Sciatic nerve (tissue), 2 donors: Measurements from ENCODE around the gene RAB39B. TPM values are rescaled to one million over a fixed set of nuclear protein-coding genes. Genes with fewer than 3 reads are reported as not detected.
"Not testable (repeated sequence)": the region's sequence is repeated elsewhere in the genome, so short reads cannot be mapped to it uniquely, and the experiment has no call there.

Experiments
- ATAC-seq: fragments of 200-7000 bp; cut with Tn5 transposase; one replicate; pipeline ENCODE4 v1.9.1; 2020; ENCODE audit warnings: mild to moderate bottlenecking, moderate library complexity
- DNase-seq: peaks from one replicate; pipeline ENCODE4 v3.0.0-alpha.2; 2020; ENCODE audit warnings: low spot score
- intact Hi-C: fragments of 100-400 bp; cut with DNase I; formaldehyde crosslinking; loops from one replicate; pipeline ENCODE4 v1.14.2; 2022
- total RNA-seq: library from RNA; stranded (reverse); fragmentation: NEBNext Ultra II Directional; extraction: Animal tissue kit (Norgen Biotek cat#: 25700); gene quantifications from one replicate; pipeline ENCODE4 v1.2.1, GENCODE V29; 2021
- donor health status: DM: no; HTN: no; CAD: no.
- donor health status: DM: no; HTN: no; CAD: no.

RAB39B gene, protein sequence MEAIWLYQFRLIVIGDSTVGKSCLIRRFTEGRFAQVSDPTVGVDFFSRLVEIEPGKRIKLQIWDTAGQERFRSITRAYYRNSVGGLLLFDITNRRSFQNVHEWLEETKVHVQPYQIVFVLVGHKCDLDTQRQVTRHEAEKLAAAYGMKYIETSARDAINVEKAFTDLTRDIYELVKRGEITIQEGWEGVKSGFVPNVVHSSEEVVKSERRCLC
- total RNA-seq = 0.58 TPM

DNA sequence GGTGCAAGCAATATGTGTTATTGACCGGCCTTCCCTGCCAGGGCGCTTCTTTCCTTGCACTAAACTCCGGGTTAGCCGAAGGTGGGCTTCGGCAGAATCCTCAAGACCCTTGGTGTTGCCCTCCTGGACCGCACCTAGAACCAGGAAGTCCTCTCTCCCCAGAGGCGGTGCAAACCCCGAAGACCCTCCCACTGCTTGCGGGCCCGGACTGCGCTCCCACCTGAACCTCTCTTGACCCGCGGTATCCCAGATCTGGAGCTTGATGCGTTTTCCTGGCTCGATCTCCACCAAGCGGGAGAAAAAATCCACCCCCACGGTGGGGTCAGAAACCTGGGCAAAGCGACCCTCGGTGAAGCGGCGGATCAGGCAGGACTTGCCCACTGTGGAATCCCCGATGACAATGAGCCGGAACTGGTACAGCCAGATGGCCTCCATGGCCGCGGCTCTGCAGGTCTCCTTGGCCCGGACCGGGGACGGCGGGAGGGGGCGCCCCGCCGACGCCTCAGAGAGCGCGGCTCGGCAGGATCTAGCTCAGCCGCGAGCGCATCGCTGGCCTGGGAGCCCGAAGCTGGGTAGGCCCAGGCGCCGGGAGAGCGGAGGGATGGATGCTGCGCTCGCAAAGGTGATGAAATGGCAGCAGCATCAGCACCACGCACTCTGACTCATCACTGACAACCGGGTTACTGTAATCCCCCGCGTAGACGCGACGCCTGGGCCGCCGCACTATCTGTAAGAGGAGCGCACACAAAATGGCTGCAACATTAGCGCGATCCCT, at the start of gene RAB39B:
TSS of gene RAB39B (minus strand) at position 638 of the 775 bp plus-strand sequence. CDS start at position 435, 203 bp downstream.
- intact Hi-C loops = no loop called here
- peak; percentile 62 for ATAC-seq
- peak; percentile 57 for DNase-seq

DNA sequence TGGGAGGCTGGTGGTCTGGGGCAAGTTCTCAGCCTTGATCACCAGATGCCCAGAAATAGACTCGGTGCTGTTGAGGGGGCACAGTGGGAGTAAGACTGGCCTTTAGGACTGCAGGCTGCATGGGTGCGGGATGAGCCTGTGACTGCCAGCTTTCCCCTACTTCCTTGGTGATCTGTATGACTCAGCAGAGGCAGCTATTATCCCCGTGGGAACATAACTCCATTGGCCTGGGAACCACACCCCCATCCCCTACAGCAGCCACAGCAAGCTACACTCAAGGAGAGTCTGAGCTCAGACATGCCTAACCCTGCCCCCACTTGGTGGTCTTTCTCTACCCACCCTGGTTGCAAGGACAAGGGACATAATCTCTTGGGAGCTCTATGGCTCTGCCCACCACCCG, 49.5 kb upstream of the RAB39B start:
- no peak for ATAC-seq
- no peak for DNase-seq
- intact Hi-C loops = no loop called here

DNA sequence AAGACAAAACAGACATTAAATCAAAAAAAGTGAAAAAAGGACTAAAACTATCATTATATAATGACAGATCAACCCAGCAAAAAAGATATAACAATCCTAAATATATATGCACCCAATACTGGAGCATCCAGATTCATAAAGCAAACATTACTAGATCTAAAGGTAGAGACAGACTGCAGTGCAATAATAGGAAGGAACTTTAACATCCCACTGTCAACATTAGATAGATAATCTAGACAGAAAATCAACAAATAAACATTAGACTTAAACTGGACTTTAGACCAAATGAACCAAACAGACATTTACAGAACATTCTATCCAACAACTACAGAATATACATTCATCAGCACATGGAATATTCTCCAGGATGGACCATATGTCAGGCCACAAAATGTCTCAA, 29.5 kb upstream of the RAB39B start:
- ATAC-seq = no peak
- intact Hi-C loops = no loop called here
- no peak for DNase-seq

DNA sequence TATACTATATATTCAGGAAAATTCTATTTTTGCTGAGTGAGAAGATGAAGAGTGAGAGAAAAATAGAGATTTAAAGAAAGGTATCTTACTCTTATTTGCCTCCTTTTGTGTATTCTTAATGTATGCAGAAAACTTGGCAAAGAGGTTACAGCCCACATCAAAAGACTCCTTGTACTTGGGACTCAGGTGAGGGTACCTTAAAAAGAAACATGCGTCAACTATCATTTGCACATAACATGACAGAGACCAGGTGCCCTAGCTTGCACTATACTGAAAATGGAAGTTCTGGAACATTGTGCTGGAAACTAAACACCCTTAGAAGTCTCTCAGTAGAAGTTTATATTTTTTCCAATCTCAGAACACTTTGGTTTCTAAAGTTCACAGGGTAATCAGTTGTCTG, 15.6 kb upstream of the RAB39B start:
- intact Hi-C loops = no loop called here
- DNase-seq (no peak), ATAC-seq (no peak)

DNA sequence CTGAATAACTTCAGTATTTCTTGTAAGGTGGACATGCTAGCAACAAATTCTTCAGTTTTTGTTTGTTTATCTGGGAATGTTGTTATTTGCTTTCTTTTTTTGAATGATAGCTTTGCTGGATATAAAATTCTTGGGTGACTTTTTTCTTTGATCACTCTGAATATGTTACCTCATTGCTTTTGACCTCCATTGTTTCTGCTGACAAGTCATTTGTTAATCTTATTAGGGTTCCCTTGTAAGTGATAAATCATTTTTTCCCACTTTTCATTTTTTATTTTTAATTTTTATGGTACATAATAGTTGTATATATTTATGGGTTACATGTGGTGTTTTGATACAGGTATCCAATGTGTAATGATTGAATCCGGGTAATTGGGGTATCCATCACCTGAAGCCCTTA, 6.7 kb upstream of the RAB39B start:
- intact Hi-C loops = no loop called here
- ATAC-seq = no peak

DNA sequence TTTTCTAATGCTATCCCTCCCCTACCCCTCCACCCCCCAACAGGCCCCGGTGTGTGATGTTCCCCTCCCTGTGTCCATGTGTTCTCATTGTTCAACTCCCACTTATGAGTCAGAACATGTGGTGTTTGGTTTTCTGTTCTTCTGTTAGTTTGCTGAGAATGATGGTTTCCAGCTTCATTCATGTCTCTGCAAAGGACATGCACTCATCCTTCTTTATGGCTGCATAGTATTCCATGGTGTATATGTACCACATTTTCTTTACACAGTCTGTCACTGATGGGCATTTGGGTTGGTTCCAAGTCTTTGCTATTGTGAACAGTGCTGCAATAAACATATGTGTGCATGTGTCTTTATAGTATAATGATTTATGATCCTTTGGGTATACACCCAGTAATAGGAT, 3.7 kb upstream of the RAB39B start:
- intact Hi-C loops, DNase-seq: not testable (repeated sequence)

More for the DNA sequence above, 6.7 kb upstream of the RAB39B start:
- DNase-seq = no peak

DNA sequence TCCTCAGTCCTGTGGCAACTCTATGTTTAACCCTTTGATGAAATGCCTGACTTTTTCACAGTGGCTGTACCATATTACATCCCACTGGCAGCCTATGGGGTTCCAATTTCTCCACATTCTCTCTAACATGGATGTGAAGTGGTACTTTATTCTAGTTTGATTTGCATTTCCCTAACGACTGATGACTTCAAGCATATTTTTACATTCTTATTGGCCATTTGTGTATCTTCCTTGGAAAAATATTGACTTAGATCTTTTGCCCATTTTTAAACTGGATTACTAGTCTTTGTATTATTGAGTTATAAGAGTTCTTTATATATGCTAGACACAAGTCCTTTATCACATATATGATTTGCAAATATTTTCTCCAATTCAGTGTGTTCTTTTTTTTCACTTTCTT, 2.1 kb upstream of the RAB39B start:
- intact Hi-C loops = no loop called here
- ATAC-seq (no peak), DNase-seq (no peak)

More for the DNA sequence above, 3.7 kb upstream of the RAB39B start:
- ATAC-seq = not testable (repeated sequence)

DNA sequence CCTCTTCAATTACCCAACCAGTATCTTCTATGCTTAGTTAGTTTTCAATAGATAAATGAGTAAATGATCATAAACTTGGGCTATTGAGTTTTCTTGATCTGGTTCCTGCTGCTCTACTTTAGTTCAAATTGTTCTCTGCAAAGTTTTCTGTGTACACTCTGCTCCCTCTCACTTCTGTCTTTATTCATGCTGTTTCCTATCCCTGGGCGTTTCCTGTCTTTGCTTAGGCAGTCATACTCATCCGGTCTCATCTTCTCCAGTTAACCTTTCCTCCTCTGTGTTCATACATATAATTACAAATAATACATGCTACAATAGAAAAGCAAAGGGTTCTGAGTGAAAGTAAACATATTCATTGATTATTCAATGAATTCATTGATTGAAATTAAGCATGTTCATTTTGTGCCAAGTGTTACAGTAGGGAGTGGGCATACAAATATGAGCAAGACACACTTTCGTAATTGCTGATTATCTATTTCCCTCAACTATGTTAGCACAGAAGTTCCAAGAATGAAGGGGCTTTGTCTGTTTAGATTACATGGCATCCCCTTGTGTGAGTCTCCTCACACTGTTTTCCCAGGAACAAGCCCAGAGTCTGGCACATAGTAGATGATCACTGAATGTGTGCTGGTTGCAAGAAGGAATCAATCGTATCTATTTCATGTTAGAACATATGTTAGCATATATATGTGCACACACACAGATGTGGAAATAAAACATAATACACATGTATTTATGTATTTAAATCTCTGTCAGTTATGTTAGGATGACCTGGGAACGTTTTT, 1.1 kb downstream of the RAB39B start:
- intact Hi-C loops = no loop called here
- DNase-seq = no peak
- ATAC-seq = no peak

DNA sequence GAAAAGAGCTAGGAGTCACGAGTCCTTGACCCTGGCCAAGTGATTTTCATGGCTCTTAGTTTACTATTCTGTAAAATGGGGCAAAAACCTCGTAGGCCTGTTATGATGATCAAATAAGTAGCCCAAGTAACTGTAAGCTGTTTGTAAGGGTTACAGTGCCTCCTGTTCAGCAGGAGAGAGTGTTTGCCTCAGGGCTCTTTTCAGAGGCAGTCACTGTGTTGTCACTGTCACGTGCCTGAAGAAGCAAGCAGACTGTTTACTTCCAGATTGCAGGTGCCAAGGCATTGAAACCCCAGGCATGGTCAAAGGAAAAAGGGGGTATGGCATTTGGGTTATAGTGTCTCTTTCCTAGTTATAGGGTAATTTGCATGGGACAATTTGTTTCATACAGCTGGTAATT, 4.5 kb downstream of the RAB39B start:
- no peak for ATAC-seq

DNA sequence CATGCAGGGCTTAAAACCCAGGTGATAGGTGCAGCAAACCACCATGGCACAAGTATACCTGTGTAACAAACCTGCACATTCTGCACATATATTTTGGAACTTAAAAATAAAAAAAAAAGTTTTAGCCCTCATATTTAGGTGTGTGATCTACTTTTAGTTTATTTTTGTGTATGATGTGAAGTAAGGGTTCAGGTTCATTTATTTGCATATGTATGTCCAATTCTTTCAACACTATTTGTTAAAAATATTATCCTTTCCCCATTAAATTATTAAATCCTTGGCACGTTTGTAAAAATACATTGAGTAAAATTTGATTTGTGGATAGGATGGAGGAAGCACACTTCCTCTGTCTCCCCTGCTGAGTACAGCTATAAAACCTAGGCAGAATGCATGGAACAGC, 12.9 kb downstream of the RAB39B start:
- ATAC-seq (no peak), DNase-seq (no peak)
- intact Hi-C loops = no loop called here

More for the DNA sequence above, 4.5 kb downstream of the RAB39B start:
- intact Hi-C loops = no loop called here
- DNase-seq = no peak

DNA sequence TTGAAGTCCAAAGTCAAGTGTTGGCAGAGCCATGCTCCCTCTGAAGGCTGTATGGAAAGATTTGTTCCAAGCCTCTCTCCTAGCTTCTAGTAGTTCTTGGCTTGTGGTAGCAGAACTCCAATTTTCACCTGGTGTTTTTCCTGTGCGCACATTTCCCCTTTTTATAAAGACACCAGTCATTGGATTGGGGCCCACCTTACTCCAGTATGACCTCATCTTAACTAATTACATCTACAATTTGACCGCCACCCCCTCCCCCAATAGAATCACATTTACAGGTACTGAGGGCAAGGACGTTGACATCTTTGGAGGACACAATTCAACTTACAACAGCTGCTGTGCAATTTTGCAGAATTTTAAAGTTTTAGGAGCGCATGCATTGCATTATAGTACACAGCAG, 16.8 kb downstream of the RAB39B start:
- intact Hi-C loops = no loop called here
- no peak for ATAC-seq
- no peak for DNase-seq

DNA sequence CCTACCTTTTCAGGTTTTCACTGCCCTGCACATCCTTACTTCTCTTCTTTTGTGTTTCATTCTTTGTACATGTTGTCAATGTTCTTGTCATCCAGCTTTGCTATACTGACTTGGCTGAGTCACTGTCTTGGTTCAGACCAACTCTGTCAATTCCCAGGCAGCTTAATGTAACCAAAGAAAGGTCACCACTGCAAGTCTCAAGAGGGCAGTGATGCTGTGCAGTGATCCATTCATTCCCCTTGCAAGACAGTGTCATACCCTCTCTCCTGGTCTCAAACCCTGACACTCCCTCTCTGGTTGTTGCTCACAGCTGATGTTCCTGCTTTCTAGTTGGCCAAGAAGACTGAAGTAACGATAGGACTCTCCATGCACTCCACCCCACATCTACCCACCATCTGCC, 17.5 kb downstream of the RAB39B start:
- ATAC-seq (no peak), DNase-seq (no peak)
- intact Hi-C loops = no loop called here

DNA sequence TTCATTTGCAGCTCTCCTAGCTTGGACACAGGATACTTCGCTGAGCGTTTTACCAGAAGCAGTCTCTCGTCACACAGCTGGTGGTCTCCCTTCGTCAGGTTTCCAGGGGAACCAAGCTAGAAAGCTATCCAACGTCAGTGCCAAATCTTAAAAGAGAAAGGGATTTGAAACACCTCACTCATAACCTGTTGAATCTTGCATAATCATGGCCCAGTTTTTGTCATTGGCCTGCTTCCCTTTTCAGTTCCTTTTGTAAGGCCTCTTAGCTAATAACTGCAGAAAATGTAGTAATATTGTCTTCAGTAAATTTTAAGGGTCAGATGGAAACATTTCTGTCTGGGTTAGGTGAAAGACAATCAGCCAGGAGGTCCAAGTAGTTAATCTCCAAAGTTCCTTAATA, 22.0 kb downstream of the RAB39B start:
- intact Hi-C loops = no loop called here
- DNase-seq (no peak), ATAC-seq (no peak)

DNA sequence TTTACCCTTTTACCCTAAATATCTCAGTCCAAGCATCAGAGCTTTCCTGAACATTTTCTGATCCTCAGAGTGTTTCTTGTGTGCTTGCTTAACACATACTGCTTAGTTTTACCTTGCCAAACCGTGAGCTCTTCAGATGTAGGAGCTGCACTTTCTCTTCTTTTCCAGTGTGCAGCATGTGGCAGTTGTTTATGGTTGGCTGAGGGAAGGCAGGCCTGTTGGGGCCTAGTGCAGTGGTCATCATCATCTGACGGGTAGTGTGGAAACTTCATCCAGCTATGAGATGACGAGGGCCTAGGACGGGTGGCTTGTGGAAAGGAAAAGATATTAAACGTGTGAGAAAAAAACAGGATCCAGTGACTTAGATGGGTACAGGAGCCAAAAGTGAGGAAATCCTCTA, 26.6 kb downstream of the RAB39B start:
- ATAC-seq = no peak

DNA sequence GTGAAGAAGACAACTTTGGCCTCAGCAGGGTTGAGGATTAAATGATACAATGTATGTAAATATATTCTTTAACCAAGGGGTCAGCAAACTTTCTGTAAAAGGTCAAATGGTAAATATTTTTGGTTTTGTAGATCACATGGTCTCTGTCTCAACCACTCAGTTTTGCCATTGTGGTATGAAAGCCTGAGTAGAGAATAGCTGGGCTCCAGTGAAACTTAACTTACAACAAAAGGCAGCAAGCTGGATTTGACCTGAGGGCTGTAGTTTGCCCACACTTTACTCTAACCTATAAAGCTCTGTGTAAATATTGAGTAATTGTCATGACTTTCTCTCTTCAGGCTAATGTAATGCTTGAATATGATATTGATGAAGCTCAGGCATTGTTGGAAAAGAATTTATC, 28.4 kb downstream of the RAB39B start:
- DNase-seq = no peak
- ATAC-seq = no peak
- intact Hi-C loops = no loop called here

More for the DNA sequence above, 26.6 kb downstream of the RAB39B start:
- no peak for DNase-seq
- intact Hi-C loops = no loop called here

DNA sequence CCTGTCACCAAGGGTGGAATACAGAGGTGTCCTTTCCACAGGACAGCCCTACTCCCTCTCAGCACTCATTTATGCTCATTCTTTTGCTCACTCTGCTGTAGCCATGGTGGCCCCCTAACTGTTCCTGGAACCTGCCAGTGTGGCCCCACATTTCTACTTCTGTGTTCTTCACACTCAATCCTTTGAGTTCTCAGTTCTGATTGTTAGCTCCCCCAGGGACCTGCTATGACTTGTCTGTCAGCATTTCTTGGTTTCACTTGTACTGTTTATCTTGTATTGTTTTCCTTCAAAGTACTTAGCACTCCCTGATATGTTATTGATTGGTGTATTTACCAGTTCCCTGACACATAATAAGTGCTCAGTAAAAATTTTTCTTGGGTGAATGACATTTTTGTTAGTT, 33.1 kb downstream of the RAB39B start:
- intact Hi-C loops = no loop called here
- DNase-seq = no peak
- ATAC-seq = no peak

DNA sequence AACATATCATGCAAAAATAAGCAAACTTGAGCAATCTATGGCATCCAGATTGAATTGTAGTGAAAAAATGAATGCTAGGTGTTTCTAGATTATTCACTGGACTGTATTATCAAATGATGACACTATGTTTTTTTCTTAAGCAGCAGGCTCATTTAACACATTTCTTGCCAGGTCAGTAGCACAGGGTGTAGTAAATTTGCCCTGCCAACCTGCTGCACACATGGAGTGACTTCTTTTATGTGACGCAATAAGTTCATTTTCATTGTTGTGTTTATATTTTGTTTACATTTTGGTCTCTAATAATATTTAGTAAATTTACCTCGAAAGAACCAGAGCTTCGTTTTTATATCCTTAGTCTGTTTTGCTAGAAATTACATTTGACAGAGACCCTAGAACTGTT, 38.5 kb downstream of the RAB39B start:
- ATAC-seq (no peak), DNase-seq (no peak)
- intact Hi-C loops = no loop called here

DNA sequence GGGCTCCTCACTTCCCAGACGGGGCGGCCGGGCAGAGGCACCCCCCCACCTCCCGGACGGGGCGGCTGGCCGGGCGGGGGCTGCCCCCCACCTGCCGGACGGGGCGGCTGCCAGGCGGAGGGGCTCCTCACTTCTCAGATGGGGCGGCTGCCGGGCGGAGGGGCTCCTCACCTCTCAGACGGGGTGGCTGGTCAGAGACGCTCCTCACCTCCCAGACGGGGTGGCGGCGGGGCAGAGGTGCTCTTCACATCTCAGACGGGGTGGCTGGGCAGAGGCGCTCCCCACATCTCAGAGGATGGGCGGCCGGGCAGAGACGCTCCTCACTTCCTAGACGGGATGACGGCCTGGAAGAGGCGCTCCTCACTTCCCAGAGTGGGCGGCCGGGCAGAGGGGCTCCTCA, 40.5 kb downstream of the RAB39B start:
- ATAC-seq, DNase-seq, intact Hi-C loops: not testable (repeated sequence)

DNA sequence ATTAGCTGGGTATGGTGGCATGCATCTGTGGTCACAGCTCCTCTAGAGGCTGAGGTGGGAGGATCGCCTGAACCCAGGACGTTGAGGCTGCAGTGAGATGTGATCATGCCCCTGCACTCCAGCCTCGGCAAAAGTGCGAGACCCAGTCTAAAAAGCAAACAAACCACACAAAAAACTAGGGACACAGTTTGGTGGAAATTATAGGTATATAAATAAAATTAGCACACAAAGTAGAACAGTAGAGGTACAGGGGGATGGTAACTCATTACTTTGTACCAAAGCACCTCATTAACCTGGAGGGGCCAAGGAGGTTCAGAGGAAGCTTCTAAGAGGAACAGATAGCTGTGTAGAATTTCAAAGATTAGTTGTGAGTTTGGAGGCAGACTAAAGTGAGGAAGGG, 42.9 kb downstream of the RAB39B start:
- no peak for DNase-seq
- no peak for ATAC-seq
- intact Hi-C loops = no loop called here

DNA sequence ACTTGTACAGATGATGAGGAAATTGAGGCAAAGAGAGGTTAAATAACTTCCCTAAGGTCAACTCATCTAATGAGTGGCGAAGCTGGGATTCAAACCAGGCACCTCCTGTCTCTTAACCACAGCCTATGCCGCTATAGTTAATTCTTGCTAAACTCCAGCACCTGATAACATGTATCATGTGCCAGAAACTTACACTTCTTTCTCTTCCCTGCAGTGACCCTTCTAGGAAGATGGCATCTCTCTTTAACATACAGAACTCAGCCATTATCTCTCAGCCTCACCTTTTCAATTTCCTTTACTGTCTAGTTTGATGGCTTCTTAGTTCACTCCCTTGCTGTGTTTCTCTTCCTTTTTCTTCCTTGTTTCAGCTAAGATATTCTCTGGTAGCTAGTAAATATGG, 45.5 kb downstream of the RAB39B start:
- intact Hi-C loops = no loop called here
- ATAC-seq (no peak), DNase-seq (no peak)
